Neural cell (in vitro differentiated cells): ENCODE measurements around the gene KDM4D. TPM values are rescaled to one million over a fixed set of nuclear protein-coding genes. Genes with fewer than 3 reads are reported as not detected.
"Not testable (repeated sequence)": the region's sequence is repeated elsewhere in the genome, so short reads cannot be mapped to it uniquely, and the experiment has no call there.

Experiments
- H2AFZ ChIP-seq: fragments of 200-600, 300-800 bp; sonication (generic), shearing (Covaris generic); 2 replicates; pipeline ENCODE4 v1.6.0; 2014; ENCODE audit warnings: low read depth, mild to moderate bottlenecking, antibody characterized with exemption, low read length, moderate library complexity
- H3F3A ChIP-seq: fragments of 200-600 bp; shearing (Covaris generic); 2 replicates; pipeline ENCODE4 v1.6.1; 2016; ENCODE audit warnings: mild to moderate bottlenecking, moderate library complexity, mixed read lengths, antibody characterized with exemption, low read length; ENCODE audit not compliant: insufficient read depth, poor library complexity, severe bottlenecking
- H3K27ac ChIP-seq: fragments of 200-600, 300-800 bp; sonication (generic), shearing (Covaris generic); 2 replicates; pipeline ENCODE4 v1.5.1; 2014; ENCODE audit warnings: mild to moderate bottlenecking, low read length, moderate library complexity
- H3K27me3 ChIP-seq: fragments of 300-800, 200-600 bp; sonication (generic), shearing (Covaris generic); 2 replicates; pipeline ENCODE4 v1.6.0; 2014; ENCODE audit warnings: mild to moderate bottlenecking, low read depth, low read length, moderate library complexity; ENCODE audit not compliant: insufficient read depth
- H3K36me3 ChIP-seq: fragments of 300-800, 200-600 bp; sonication (generic), shearing (Covaris generic); 2 replicates; pipeline ENCODE4 v1.5.1; 2014; ENCODE audit warnings: mild to moderate bottlenecking, antibody characterized with exemption, low read length, moderate library complexity; ENCODE audit not compliant: insufficient read depth
- H3K4me2 ChIP-seq: fragments of 300-800, 200-600 bp; sonication (generic), shearing (Covaris generic); 2 replicates; pipeline ENCODE4 v1.6.0; 2014; ENCODE audit warnings: mild to moderate bottlenecking, low read length
- H3K4me3 ChIP-seq: fragments of 300-800, 200-600 bp; sonication (generic), shearing (Covaris generic); 2 replicates; pipeline ENCODE4 v1.5.1; 2014; ENCODE audit warnings: mild to moderate bottlenecking, low read length, moderate library complexity
- H3K79me2 ChIP-seq: fragments of 200-600 bp; shearing (Covaris generic); replicated peaks from 2 replicates; pipeline ENCODE4 v1.6.0; 2014; ENCODE audit warnings: mild to moderate bottlenecking, low read length, moderate library complexity; ENCODE audit not compliant: insufficient read depth
- H3K9ac ChIP-seq: fragments of 300-800, 200-600 bp; sonication (generic), shearing (Covaris generic); 2 replicates; pipeline ENCODE4 v1.6.1; 2016; ENCODE audit warnings: mild to moderate bottlenecking, low read length, mixed read lengths
- H3K9me2 ChIP-seq: fragments of 200-600 bp; shearing (Covaris generic); 2 replicates; pipeline ENCODE4 v1.6.1; 2016; ENCODE audit warnings: mild to moderate bottlenecking, low read length, mixed read lengths; ENCODE audit not compliant: insufficient read depth
- H3K9me3 ChIP-seq: fragments of 200-600, 300-800 bp; sonication (generic), shearing (Covaris generic); 2 replicates; pipeline ENCODE4 v1.6.1; 2016; ENCODE audit warnings: mild to moderate bottlenecking, mixed run types, low read length, moderate library complexity, mixed read lengths
- H4K20me1 ChIP-seq: fragments of 200-600 bp; shearing (Covaris generic); 2 replicates; pipeline ENCODE4 v1.6.1; 2016; ENCODE audit warnings: mild to moderate bottlenecking, mixed run types; ENCODE audit not compliant: insufficient read depth
- CTCF ChIP-seq: fragments of 450-650 bp; IDR thresholded peaks from 2 replicates; pipeline ENCODE4 v1.5.1; 2014; ENCODE audit warnings: antibody characterized with exemption, mild to moderate bottlenecking, moderate library complexity; ENCODE audit not compliant: poor library complexity, severe bottlenecking
- EP300 ChIP-seq: fragments of 450-650 bp; conservative IDR thresholded peaks from 2 replicates; pipeline ENCODE4 v1.6.1; 2014; ENCODE audit warnings: antibody characterized with exemption, mild to moderate bottlenecking, moderate library complexity; ENCODE audit not compliant: poor library complexity, severe bottlenecking
- EZH2 ChIP-seq: fragments of 200-600, 300-800 bp; shearing (Covaris generic), sonication (generic); IDR thresholded peaks from 2 replicates; pipeline ENCODE4 v1.6.1; 2014; ENCODE audit warnings: antibody characterized with exemption, low read length, borderline replicate concordance, mild to moderate bottlenecking; ENCODE audit not compliant: insufficient read depth, poor library complexity, severe bottlenecking
- MXI1 ChIP-seq: fragments of 450-650 bp; conservative IDR thresholded peaks from 2 replicates; pipeline ENCODE4 v1.6.1; 2014; ENCODE audit warnings: antibody characterized with exemption, mild to moderate bottlenecking; ENCODE audit not compliant: poor library complexity, severe bottlenecking
- POLR2AphosphoS5 ChIP-seq: IDR thresholded peaks from 2 replicates; pipeline ENCODE4 v1.6.1; 2012
- RAD21 ChIP-seq: fragments of 450-650 bp; conservative IDR thresholded peaks from 2 replicates; pipeline ENCODE4 v1.6.1; 2014; ENCODE audit warnings: antibody characterized with exemption, mild to moderate bottlenecking, moderate library complexity
- REST ChIP-seq: IDR thresholded peaks from 2 replicates; pipeline ENCODE4 v1.6.1; 2012; ENCODE audit warnings: borderline replicate concordance
- SMC3 ChIP-seq: fragments of 450-650 bp; conservative IDR thresholded peaks from 2 replicates; pipeline ENCODE4 v1.6.1; 2014; ENCODE audit warnings: antibody characterized with exemption, mild to moderate bottlenecking, moderate library complexity; ENCODE audit not compliant: poor library complexity
- TAF1 ChIP-seq: IDR thresholded peaks from 2 replicates; pipeline ENCODE4 v1.6.1; 2012; ENCODE audit warnings: low read depth
- polyA plus RNA-seq: library from polyadenylated mRNA; depleted of rRNA; stranded (reverse); fragments of >200 nt; gene quantifications from 2 replicates; pipeline ENCODE4 v1.2.3, GENCODE V29; 2014

KDM4D gene
- polyA plus RNA-seq, 1 donor from 2014 or later, result 1.3 TPM

GRCh38 chr11:95033051-95033450 is 59.5 kb downstream of the KDM4D start:
- H3K79me2 ChIP-seq, result no peaks in the 10 kb centered on the region
- H3K27ac ChIP-seq, result no peak overlapping the region
- TF ChIP-seq TAF1 (no peak), MXI1 (no peak), POLR2AphosphoS5 (no peak), EZH2 (no peak), REST (no peak), SMC3 (no peak), CTCF (no peak), EP300 (no peak), RAD21 (no peak)
- no peaks in the 10 kb centered on the region for H3K9me3 ChIP-seq
- H2AFZ ChIP-seq, result no peak overlapping the region
- H3K9ac ChIP-seq, result no peak overlapping the region
- H3K4me3 ChIP-seq, result no peak overlapping the region
- no peaks in the 10 kb centered on the region for H3K36me3 ChIP-seq
- H4K20me1 ChIP-seq, result no peaks in the 10 kb centered on the region
- no peaks in the 10 kb centered on the region for H3K27me3 ChIP-seq
- H3K9me2 ChIP-seq, result no peaks in the 10 kb centered on the region
- H3F3A ChIP-seq, result no peaks in the 10 kb centered on the region
- H3K4me2 ChIP-seq, result no peak overlapping the region

- Histone ChIP-seq H3K27ac (no peak overlapping the region), H3F3A (no peaks in the 10 kb centered on the region), H3K27me3 (no peaks in the 10 kb centered on the region), H2AFZ (no peak overlapping the region), H3K36me3 (no peaks in the 10 kb centered on the region), H4K20me1 (no peaks in the 10 kb centered on the region), H3K9me3 (no peaks in the 10 kb centered on the region), H3K79me2 (no peaks in the 10 kb centered on the region), H3K4me2 (no peak overlapping the region), H3K9me2 (no peaks in the 10 kb centered on the region), H3K4me3 (no peak overlapping the region), H3K9ac (no peak overlapping the region)
- TF ChIP-seq RAD21, result no peak
- no peak for TF ChIP-seq MXI1
- TF ChIP-seq SMC3, result no peak
- no peak for TF ChIP-seq EP300
- no peak for TF ChIP-seq TAF1
- TF ChIP-seq CTCF, result no peak
- no peak for TF ChIP-seq EZH2
- no peak for TF ChIP-seq POLR2AphosphoS5
- TF ChIP-seq REST, result no peak
Observed at GRCh38 chr11:95035316-95035715, 61.8 kb downstream of the KDM4D start.

GRCh38 chr11:95037356-95038035 is 64.0 kb downstream of the KDM4D start:
- not testable (repeated sequence) for H3K27me3 ChIP-seq, H3K9me2 ChIP-seq, H3K79me2 ChIP-seq, H3K9me3 ChIP-seq, H3K4me2 ChIP-seq, H3K27ac ChIP-seq, H4K20me1 ChIP-seq, H3K36me3 ChIP-seq, H3F3A ChIP-seq, H3K4me3 ChIP-seq, H2AFZ ChIP-seq, H3K9ac ChIP-seq
